Measurements from ENCODE around the gene CEP350. TPM values are rescaled to one million over a fixed set of nuclear protein-coding genes. Genes with fewer than 3 reads are reported as not detected.
"Not testable (repeated sequence)": the region's sequence is repeated elsewhere in the genome, so short reads cannot be mapped to it uniquely, and the experiment has no call there.

Gene CEP350
- total and polyA plus RNA-seq, 2 donors from 2014 or later = 2.8 to 46.5 TPM

DNA sequence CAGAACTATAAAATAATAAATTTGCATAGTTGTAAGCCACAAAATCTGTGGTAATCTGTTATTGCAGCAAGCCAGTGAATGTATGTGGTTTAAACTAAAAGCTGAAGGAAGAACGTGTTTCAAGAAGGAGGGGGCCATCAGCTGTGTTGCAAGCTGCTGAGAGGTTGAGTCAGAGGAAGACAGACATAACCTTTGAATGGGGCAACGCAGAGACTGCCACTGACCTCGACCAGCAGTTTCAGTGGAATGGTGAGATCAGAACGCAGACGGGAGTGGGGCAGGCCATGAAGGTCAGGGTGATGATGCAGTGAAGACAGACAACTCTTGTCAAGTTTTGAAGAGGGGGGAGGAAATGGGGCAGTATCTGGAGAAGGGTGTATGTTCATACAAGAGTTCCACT is 176.9 kb downstream of the CEP350 start:
- Histone ChIP-seq H3K36me3 (ENCODE audit: control insufficient read depth in 2 of 3, insufficient read depth in 3 of 3, low read length in 3 of 3) (no peaks in the 10 kb centered on the region), H3K4me3 (ENCODE audit: low read length in 3 of 3) (no peak overlapping the region), H3K4me1 (ENCODE audit: control insufficient read depth in 2 of 3, insufficient read depth in 2 of 3, low read depth in 1 of 3, low read length in 3 of 3) (no peaks in the 10 kb centered on the region), H3K9me3 (ENCODE audit: control insufficient read depth in 2 of 3, insufficient read depth in 1 of 3, low read length in 3 of 3) (no peaks in the 10 kb centered on the region), H3K9ac (ENCODE audit: low read length in 3 of 3) (no peak overlapping the region), H3K27me3 (ENCODE audit: control insufficient read depth, insufficient read depth, low read length) (no peaks in the 10 kb centered on the region), H3K27ac (ENCODE audit: low read depth in 2 of 2, low read length in 2 of 2) (no peak overlapping the region)
- intact Hi-C loops (cut with DNase I) = no loop called here
- no peak for DNase-seq
- FAIRE-seq = no peak
- TF ChIP-seq, protein P1, sequence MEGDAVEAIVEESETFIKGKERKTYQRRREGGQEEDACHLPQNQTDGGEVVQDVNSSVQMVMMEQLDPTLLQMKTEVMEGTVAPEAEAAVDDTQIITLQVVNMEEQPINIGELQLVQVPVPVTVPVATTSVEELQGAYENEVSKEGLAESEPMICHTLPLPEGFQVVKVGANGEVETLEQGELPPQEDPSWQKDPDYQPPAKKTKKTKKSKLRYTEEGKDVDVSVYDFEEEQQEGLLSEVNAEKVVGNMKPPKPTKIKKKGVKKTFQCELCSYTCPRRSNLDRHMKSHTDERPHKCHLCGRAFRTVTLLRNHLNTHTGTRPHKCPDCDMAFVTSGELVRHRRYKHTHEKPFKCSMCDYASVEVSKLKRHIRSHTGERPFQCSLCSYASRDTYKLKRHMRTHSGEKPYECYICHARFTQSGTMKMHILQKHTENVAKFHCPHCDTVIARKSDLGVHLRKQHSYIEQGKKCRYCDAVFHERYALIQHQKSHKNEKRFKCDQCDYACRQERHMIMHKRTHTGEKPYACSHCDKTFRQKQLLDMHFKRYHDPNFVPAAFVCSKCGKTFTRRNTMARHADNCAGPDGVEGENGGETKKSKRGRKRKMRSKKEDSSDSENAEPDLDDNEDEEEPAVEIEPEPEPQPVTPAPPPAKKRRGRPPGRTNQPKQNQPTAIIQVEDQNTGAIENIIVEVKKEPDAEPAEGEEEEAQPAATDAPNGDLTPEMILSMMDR (IDR thresholded peaks at IDR 0.05; ENCODE audit: borderline replicate concordance, extremely low read depth, insufficient read depth) = no peak

DNA sequence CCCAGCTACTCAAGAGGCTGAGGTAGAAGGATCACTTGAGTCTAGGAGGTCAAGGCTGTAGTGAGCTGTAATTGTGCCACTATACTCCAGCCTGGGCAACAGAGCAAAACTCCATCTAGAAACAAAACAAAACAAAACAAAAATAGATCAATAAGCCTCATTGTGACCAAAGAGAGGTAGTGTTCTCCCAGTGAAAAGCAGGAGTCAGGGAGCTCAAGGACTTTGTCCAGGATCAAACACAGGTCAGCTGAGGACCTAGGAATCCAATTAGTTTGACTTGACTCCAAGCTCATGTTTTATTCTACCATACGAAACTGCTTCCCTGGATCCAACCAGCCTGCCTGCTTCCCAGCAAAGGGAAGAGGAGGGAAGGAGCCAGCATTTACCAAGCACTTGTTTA is 178.6 kb downstream of the CEP350 start:
- no peaks in the 10 kb centered on the region for H3K9me3 ChIP-seq (ENCODE audit: control insufficient read depth in 2 of 3, insufficient read depth in 1 of 3, low read length in 3 of 3)
- H3K4me3 ChIP-seq (ENCODE audit: low read length in 3 of 3) = no peak overlapping the region
- intact Hi-C loops (cut with DNase I) = no loop called here
- TF ChIP-seq, protein P1 (IDR thresholded peaks at IDR 0.05; ENCODE audit: borderline replicate concordance, extremely low read depth, insufficient read depth) = no peak
- no peak for DNase-seq
- H3K9ac ChIP-seq (ENCODE audit: low read length in 3 of 3) = no peak overlapping the region
- H3K27me3 ChIP-seq (ENCODE audit: control insufficient read depth, insufficient read depth, low read length) = no peaks in the 10 kb centered on the region
- H3K4me1 ChIP-seq (ENCODE audit: control insufficient read depth in 2 of 3, insufficient read depth in 2 of 3, low read depth in 1 of 3, low read length in 3 of 3) = no peaks in the 10 kb centered on the region
- H3K36me3 ChIP-seq (ENCODE audit: control insufficient read depth in 2 of 3, insufficient read depth in 3 of 3, low read length in 3 of 3) = no peaks in the 10 kb centered on the region
- FAIRE-seq = no peak
- no peak overlapping the region for H3K27ac ChIP-seq (ENCODE audit: low read depth in 2 of 2, low read length in 2 of 2)

DNA sequence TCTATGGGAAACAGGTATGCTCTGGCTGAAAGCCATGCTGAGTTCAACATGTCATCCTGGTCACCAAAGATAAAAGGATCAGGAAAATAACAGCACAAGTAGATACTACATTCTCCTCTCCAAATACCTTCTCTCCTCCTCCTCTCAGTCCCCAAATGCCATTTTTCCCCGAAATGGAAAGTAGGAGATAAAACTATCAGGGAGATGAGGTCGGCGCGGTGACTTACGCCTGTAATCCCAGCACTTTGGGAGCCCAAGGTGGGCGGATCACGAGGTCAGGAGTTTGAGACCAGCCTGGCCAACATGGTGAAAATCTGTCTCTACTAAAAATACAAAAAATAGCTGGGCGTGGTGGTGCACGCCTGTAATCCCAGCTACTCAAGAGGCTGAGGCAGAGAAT is 179.1 kb downstream of the CEP350 start:
- H3K9me3 ChIP-seq (ENCODE audit: control insufficient read depth in 2 of 3, insufficient read depth in 1 of 3, low read length in 3 of 3); H3K27ac ChIP-seq (ENCODE audit: low read depth in 2 of 2, low read length in 2 of 2); H3K9ac ChIP-seq (ENCODE audit: low read length in 3 of 3); FAIRE-seq; intact Hi-C loops (cut with DNase I); DNase-seq; H3K4me1 ChIP-seq (ENCODE audit: control insufficient read depth in 2 of 3, insufficient read depth in 2 of 3, low read depth in 1 of 3, low read length in 3 of 3); H3K27me3 ChIP-seq (ENCODE audit: control insufficient read depth, insufficient read depth, low read length); H3K4me3 ChIP-seq (ENCODE audit: low read length in 3 of 3); H3K36me3 ChIP-seq (ENCODE audit: control insufficient read depth in 2 of 3, insufficient read depth in 3 of 3, low read length in 3 of 3): not testable (repeated sequence)

DNA sequence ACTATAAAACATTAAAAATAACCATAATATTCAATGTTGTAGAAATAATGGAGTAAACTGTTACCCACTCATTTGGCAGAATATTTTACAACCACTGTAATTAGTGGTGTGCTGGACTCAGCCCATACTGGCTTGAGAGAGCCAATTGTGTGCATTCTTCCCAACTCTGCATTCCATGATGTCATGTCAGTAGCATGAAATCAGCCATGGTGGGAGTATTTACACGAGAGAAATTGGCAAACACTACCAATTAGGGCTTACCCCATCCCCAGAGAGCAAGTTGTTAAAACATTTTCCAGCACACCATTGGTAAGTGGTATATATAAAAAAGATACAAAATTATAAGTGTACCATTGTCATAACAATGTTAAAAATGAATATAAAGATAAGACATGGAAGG is 180.9 kb downstream of the CEP350 start:
- H3K36me3 ChIP-seq (ENCODE audit: control insufficient read depth in 2 of 3, insufficient read depth in 3 of 3, low read length in 3 of 3) = no peaks in the 10 kb centered on the region
- no peaks in the 10 kb centered on the region for H3K4me1 ChIP-seq (ENCODE audit: control insufficient read depth in 2 of 3, insufficient read depth in 2 of 3, low read depth in 1 of 3, low read length in 3 of 3)
- intact Hi-C loops (cut with DNase I) = no loop called here
- FAIRE-seq = no peak
- TF ChIP-seq, protein P1 (IDR thresholded peaks at IDR 0.05; ENCODE audit: borderline replicate concordance, extremely low read depth, insufficient read depth) = no peak
- DNase-seq = no peak
- H3K9ac ChIP-seq (ENCODE audit: low read length in 3 of 3) = no peak overlapping the region
- no peaks in the 10 kb centered on the region for H3K27me3 ChIP-seq (ENCODE audit: control insufficient read depth, insufficient read depth, low read length)
- H3K27ac ChIP-seq (ENCODE audit: low read depth in 2 of 2, low read length in 2 of 2) = no peak overlapping the region
- H3K4me3 ChIP-seq (ENCODE audit: low read length in 3 of 3) = no peak overlapping the region
- H3K9me3 ChIP-seq (ENCODE audit: control insufficient read depth in 2 of 3, insufficient read depth in 1 of 3, low read length in 3 of 3) = no peaks in the 10 kb centered on the region

All from kidney (tissue), 14 donors.